ENCODE data around the gene APEH.

APEH gene

GRCh38 chr3:49712631-49713317 lies 38.6 kb downstream of the APEH start:
- TF ChIP-seq CTCF (IDR thresholded peaks at IDR 0.05; ENCODE audit: control insufficient read depth, insufficient read depth, low read depth, low read length, missing control alignments): no peak
- no peak for DNase-seq (ENCODE audit: low read depth)
- no peak overlapping the region for H3K4me3 ChIP-seq (ENCODE audit: control insufficient read depth, low read depth, low read length)

- TF ChIP-seq CTCF (IDR thresholded peaks at IDR 0.05; ENCODE audit: control insufficient read depth, insufficient read depth, low read depth, low read length, missing control alignments): no peak
These were observed 39.4 kb downstream of the APEH start for GRCh38 chr3:49713336-49714105.

GRCh38 chr3:49714728-49715550 lies 40.8 kb downstream of the APEH start:
- TF ChIP-seq CTCF (IDR thresholded peaks at IDR 0.05; ENCODE audit: control insufficient read depth, insufficient read depth, low read depth, low read length, missing control alignments): no peak

More at GRCh38 chr3:49713336-49714105, 39.4 kb downstream of the APEH start:
- H3K4me3 ChIP-seq (ENCODE audit: control insufficient read depth, low read depth, low read length): no peak overlapping the region
- DNase-seq (ENCODE audit: low read depth): no peak

GRCh38 chr3:49715611-49716121 lies 41.5 kb downstream of the APEH start:
- DNase-seq (ENCODE audit: low read depth): no peak
- TF ChIP-seq CTCF (IDR thresholded peaks at IDR 0.05; ENCODE audit: control insufficient read depth, insufficient read depth, low read depth, low read length, missing control alignments): no peak
- no peak overlapping the region for H3K4me3 ChIP-seq (ENCODE audit: control insufficient read depth, low read depth, low read length)

More at GRCh38 chr3:49714728-49715550, 40.8 kb downstream of the APEH start:
- DNase-seq (ENCODE audit: low read depth): no peak
- no peak overlapping the region for H3K4me3 ChIP-seq (ENCODE audit: control insufficient read depth, low read depth, low read length)

GRCh38 chr3:49716169-49716568 lies 42.0 kb downstream of the APEH start:
- no peak overlapping the region for H3K4me3 ChIP-seq (ENCODE audit: control insufficient read depth, low read depth, low read length)
- no peak for DNase-seq (ENCODE audit: low read depth)
- TF ChIP-seq CTCF (IDR thresholded peaks at IDR 0.05; ENCODE audit: control insufficient read depth, insufficient read depth, low read depth, low read length, missing control alignments): no peak

GRCh38 chr3:49716691-49717210 lies 42.6 kb downstream of the APEH start:
- no peak for TF ChIP-seq CTCF (IDR thresholded peaks at IDR 0.05; ENCODE audit: control insufficient read depth, insufficient read depth, low read depth, low read length, missing control alignments)
- DNase-seq (ENCODE audit: low read depth): no peak
- no peak overlapping the region for H3K4me3 ChIP-seq (ENCODE audit: control insufficient read depth, low read depth, low read length)

Measured in AG09309 (cell line).